Right renal pelvis (tissue), 4 donors: ENCODE data around the gene PCDH11X. TPM values are rescaled to one million over a fixed set of nuclear protein-coding genes. Genes with fewer than 3 reads are reported as not detected.
"Not testable (repeated sequence)": the region's sequence is repeated elsewhere in the genome, so short reads cannot be mapped to it uniquely, and the experiment has no call there.

Source experiments
- DNase-seq, 4 donors: peaks; one replicate each; pipeline ENCODE4 v3.0.0-alpha.2; 2013; ENCODE audit warnings: low read depth in 4 of 4, low spot score in 3 of 4, missing footprints in 1 of 4
- polyA plus RNA-seq, 4 donors: library from polyadenylated mRNA; unstranded; fragments of 120-200 nt; gene quantifications; one replicate each; pipeline ENCODE4 v1.2.1, GENCODE V29; 2013; ENCODE audit not compliant: insufficient read length in 4 of 4

PCDH11X gene, protein sequence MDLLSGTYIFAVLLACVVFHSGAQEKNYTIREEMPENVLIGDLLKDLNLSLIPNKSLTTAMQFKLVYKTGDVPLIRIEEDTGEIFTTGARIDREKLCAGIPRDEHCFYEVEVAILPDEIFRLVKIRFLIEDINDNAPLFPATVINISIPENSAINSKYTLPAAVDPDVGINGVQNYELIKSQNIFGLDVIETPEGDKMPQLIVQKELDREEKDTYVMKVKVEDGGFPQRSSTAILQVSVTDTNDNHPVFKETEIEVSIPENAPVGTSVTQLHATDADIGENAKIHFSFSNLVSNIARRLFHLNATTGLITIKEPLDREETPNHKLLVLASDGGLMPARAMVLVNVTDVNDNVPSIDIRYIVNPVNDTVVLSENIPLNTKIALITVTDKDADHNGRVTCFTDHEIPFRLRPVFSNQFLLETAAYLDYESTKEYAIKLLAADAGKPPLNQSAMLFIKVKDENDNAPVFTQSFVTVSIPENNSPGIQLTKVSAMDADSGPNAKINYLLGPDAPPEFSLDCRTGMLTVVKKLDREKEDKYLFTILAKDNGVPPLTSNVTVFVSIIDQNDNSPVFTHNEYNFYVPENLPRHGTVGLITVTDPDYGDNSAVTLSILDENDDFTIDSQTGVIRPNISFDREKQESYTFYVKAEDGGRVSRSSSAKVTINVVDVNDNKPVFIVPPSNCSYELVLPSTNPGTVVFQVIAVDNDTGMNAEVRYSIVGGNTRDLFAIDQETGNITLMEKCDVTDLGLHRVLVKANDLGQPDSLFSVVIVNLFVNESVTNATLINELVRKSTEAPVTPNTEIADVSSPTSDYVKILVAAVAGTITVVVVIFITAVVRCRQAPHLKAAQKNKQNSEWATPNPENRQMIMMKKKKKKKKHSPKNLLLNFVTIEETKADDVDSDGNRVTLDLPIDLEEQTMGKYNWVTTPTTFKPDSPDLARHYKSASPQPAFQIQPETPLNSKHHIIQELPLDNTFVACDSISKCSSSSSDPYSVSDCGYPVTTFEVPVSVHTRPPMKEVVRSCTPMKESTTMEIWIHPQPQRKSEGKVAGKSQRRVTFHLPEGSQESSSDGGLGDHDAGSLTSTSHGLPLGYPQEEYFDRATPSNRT (N-terminal part only)
- under 1 TPM; 0.06 to 0.34 (median 0.13) TPM for polyA plus RNA-seq

DNA sequence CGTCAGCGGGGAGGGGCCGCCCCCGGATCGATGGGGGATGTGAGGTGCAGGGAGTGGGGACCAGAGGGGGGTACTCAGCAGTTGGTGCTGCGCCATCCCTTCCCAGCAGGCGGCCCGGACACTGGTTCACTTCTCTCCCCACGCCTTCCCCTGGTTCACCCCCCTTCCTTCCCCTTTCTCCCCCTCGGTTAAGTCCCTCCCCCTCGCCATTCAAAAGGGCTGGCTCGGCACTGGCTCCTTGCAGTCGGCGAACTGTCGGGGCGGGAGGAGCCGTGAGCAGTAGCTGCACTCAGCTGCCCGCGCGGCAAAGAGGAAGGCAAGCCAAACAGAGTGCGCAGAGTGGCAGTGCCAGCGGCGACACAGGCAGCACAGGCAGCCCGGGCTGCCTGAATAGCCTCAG is at the start of gene PCDH11X:
Gene PCDH11X, plus strand, starts transcription at position 241 of the 400 bp plus-strand sequence. CDS start 56,130 bp downstream, outside the sequence.
- not testable (repeated sequence) for DNase-seq

DNA sequence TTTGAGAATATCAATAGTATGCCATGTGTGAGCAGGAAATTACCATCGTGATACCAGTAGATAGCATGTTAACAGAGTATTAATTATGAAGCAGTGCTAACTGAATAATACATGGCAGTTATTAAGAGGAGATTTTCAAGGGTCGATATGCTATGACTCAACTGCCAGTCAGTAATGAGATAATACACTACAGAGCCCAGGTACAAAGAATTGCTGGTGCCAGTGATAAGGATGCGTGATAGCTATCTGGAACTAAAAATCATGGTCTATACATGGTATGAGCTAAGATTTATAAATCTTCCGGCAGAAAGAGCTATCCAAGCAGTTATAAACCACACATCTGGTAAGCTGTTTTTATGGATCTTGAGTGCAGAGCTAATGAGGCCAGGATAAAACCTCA is 31.7 kb upstream of the PCDH11X start:
- not testable (repeated sequence) for DNase-seq

DNA sequence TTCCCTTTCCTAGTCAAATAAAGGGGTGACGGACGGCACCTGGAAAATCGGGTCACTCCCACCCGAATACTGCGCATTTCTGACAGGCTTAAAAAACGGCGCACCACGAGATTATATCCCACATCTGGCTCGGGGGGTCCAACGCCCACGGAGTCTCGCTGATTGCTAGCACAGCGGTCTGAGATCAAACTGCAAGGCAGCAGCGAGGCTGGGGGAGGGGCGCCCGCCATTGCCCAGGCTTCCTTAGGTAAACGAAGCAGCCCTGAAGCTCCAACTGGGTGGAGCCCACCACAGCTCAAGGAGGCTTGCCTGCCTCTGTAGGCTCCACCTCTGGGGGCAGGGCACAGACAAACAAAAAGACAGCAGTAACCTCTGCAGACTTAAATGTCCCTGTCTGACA is 26.2 kb upstream of the PCDH11X start:
- not testable (repeated sequence) for DNase-seq

DNA sequence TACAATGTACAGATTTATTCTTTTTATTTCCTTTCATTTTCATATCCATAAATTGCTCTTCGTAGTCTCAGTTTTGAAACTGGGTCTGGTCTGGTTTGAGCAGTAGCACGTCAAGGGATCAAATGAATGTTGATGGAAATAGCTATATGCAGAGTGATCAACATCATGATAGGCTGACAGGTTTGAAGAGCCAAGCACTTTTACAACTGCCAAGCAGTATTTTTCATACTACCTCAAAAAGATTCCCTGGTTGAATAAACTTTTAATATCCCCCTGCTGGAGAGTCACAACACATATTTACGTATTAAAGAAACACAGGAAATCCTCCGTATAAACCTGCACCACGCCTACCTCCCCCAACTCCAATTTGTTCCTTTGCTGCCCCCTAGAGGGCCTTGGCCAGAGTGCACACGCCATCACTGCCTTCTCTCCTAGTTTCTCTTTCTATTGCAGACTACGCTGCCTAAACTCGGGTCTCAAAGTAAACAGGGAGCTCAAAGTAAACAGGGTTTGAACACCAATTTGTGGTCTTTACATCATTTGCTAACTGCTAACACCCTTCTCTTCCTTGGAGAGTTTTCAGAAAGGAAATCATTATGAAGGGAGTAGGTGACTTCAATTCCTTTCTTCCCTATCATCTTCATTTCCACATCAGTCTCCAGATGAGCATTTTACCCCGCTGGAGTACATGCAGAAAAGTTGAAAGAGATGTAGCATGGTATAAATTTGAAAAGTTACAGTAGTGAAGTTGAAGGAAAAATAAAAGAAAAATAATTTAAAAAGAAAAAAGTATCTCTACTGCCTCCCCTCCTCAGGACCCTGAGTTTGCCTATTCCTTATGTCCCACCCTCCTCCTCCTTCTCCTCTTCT is 8.3 kb upstream of the PCDH11X start:
- DNase-seq, result not testable (repeated sequence)

DNA sequence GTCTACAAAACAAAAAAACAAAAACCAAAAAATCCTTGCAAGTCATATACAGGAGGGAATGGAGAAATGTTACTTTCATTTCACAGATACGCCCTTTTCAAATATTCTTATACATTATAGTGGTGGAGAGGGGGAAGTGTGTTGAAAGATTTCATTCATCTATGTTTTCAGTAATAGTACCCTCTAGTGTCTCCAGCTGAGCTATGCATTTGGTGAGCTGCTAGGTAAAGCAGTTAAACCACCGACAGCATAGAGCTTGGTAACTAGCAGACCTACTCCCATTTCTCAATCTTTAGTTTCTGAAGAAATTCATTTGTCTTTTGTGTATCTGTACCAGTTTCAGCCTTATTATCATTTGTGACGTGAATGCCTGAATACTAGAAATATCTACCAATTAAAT is 5.2 kb upstream of the PCDH11X start:
- DNase-seq, result not testable (repeated sequence)

DNA sequence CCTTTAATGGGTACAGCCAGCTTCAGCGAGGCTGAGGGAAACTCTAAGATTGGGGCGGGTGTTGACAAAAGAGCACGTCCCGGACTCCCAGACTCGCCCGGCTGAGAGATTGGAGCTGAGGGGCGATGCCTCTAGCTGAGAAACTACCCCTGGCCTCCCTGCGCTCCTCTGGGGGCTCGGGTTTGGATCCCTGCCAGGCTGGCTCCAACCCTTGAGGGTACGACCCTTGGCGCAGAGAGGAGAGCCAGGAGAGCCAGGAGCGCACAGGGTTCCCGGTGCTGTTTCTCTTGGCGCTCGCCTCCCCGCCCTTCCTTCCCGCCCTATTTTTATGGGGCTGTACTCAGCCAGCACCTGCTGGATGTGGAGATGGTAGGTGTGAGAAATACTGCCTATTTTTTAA is 833 bp downstream of the PCDH11X start:
- not testable (repeated sequence) for DNase-seq

DNA sequence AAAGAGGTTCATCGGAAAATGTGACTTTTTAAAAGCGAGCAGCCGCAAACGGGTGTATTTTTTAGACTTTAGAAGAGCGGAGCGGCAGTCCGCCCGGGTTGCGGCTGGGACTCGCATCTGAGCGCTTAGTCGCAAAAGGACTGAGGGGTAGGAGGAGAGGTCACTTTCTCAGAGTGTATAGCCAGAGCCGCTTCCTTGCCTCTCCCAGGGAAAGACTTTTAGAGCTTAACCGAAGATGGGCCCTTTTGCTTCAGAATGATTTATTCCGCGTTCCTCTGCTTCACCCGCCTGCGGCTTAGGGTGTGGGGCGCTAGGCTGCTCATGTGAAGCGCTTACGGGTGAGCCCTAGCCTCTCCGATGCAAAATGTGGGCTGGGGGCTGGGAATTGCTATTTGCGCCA is 1.5 kb downstream of the PCDH11X start:
- DNase-seq, result not testable (repeated sequence)

DNA sequence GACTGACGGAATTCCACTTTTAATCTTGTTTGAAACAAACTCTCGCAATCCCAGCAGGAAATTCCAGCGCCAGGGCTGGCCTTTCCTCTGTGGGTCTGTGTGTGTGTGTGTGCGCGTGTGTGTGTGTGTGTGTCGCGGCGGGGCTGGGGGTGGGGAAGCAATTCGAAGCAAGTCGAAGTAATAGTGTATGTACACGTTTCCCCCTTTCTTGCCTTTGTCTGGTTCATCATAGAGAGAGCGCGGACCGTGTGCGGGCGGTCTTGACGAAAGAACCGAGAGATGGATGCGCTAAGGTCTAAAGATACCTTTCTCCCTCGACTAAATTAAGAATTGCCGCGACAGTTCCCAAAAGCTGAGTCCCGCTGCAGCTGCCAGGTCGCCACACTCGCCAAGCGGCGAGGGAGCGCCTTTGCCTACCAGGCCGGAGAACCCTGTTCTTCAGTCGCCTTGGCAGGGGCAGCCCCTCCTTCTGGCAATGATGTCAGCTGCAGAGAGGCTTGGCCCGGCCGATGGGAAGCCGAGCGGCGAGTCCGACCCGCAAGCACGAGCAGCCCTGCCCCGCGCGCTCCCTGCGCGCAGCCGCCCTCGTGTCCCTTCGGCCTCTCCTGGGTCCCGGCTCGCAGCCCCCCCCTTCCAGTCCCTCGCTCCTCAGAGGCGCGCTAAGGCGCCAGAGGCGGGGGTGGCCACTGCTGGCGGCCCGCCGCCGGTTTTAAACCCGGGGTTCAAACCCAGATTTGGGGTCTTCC is 2.6 kb downstream of the PCDH11X start:
- DNase-seq, result not testable (repeated sequence)

DNA sequence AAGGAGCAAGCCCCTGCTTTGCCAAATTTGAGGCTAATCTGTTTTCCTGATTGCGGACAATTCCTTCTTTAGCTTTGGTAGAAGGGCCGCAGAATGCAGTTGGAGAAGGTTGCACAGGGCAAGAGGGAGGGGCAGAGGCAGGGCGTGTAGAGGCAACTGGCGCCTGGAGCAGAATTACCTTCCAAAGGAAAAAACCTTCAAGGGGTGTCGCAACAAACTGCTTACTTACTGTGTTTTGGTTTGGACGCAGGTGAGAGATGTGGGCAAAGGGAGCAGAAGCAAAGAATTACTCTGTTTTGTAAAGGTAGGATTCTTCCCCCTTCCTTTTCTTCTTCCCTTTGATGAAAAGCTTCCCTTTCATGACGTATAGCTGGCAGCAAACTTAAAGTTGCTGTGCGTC is 3.6 kb downstream of the PCDH11X start:
- DNase-seq, result not testable (repeated sequence)

DNA sequence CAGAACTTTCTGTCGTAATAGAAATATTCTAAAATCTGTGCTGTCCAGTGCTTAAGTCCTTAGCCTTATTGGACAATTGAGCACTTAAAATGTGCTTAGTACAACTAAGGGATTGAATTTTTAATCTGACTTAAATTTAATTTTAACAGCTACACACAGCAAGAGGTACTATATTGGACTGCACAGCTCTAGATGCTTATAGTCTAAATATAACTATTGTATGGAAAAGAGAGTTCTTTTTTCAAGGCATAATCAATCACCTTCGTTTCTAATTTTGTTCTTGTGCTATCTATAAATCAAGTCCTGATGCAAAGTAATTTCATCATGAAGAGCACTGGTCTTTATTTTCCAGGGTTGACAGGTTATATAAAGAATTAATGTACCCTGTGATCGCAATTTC is 38.4 kb downstream of the PCDH11X start:
- DNase-seq, result not testable (repeated sequence)

DNA sequence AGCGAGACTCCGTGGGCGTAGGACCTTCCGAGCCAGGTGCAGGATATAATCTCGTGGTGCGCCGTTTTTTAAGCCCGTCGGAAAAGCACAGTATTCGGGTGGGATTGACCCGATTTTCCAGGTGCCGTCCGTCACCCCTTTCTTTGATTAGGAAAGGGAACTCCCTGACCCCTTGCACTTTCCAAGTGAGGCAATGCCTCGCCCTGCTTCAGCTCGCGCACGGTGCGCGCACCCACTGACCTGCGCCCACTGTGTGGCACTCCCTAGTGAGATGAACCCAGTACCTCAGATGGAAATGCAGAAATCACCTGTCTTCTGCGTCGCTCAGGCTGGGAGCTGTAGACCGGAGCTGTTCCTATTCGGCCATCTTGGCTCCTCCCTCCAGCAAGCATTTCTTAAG is 46.1 kb downstream of the PCDH11X start:
- not testable (repeated sequence) for DNase-seq
